WERI-Rb-1 (cell line): ENCODE results near the gene STX7.

Experiments used
- DNase-seq: peaks from one replicate; pipeline ENCODE4 v3.0.0-alpha.2; 2020
- H3K27ac ChIP-seq: fragments of 250-450 bp; sonication (Bioruptor Pico); 2 replicates; pipeline ENCODE4 v1.5.1; 2020; ENCODE audit warnings: mild to moderate bottlenecking, moderate library complexity
- H3K27me3 ChIP-seq: fragments of 250-450 bp; sonication (Bioruptor Pico); 2 replicates; pipeline ENCODE4 v1.5.1; 2021; ENCODE audit warnings: mild to moderate bottlenecking, low read depth, moderate library complexity; ENCODE audit not compliant: insufficient read depth, severe bottlenecking
- H3K36me3 ChIP-seq: fragments of 250-450 bp; sonication (Bioruptor Pico); 2 replicates; pipeline ENCODE4 v1.5.1; 2020; ENCODE audit warnings: mild to moderate bottlenecking, moderate library complexity
- H3K4me3 ChIP-seq: 2 replicates; pipeline ENCODE4 v1.5.1; 2011; ENCODE audit warnings: low read depth, mild to moderate bottlenecking, control low read depth, low read length
- H3K9me3 ChIP-seq: fragments of 250-450 bp; sonication (Bioruptor Pico); 2 replicates; pipeline ENCODE4 v1.5.1; 2021; ENCODE audit warnings: mild to moderate bottlenecking, moderate library complexity; ENCODE audit not compliant: severe bottlenecking
- TF ChIP-seq, protein P1 (sequence below): IDR thresholded peaks from 2 replicates; pipeline ENCODE4 v1.5.1; 2011; ENCODE audit warnings: low read depth, mild to moderate bottlenecking, control low read depth, inconsistent platforms, low read length

Gene STX7

DNA sequence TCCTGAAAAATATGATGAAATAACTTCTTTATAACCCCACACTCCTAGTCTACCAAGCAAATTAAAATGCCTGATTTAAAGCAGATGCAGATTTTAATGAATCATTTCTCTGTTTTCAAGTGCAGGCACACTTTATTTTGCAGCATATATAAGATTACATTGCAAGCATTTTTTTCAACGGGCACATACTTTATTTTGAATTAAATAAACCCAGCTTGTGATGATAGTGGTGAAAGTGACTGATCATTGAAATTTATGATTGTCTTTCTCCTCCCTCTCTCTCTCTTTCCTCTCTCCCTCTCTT, 99.5 kb downstream of the STX7 start:
- Histone ChIP-seq H3K27ac (no peak overlapping the region), H3K9me3 (no peaks in the 10 kb centered on the region), H3K4me3 (no peak overlapping the region), H3K36me3 (no peaks in the 10 kb centered on the region), H3K27me3 (peaks cover 72% of the 10 kb centered on the region)
- TF ChIP-seq, protein P1, sequence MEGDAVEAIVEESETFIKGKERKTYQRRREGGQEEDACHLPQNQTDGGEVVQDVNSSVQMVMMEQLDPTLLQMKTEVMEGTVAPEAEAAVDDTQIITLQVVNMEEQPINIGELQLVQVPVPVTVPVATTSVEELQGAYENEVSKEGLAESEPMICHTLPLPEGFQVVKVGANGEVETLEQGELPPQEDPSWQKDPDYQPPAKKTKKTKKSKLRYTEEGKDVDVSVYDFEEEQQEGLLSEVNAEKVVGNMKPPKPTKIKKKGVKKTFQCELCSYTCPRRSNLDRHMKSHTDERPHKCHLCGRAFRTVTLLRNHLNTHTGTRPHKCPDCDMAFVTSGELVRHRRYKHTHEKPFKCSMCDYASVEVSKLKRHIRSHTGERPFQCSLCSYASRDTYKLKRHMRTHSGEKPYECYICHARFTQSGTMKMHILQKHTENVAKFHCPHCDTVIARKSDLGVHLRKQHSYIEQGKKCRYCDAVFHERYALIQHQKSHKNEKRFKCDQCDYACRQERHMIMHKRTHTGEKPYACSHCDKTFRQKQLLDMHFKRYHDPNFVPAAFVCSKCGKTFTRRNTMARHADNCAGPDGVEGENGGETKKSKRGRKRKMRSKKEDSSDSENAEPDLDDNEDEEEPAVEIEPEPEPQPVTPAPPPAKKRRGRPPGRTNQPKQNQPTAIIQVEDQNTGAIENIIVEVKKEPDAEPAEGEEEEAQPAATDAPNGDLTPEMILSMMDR, result no peak
- no peak for DNase-seq

DNA sequence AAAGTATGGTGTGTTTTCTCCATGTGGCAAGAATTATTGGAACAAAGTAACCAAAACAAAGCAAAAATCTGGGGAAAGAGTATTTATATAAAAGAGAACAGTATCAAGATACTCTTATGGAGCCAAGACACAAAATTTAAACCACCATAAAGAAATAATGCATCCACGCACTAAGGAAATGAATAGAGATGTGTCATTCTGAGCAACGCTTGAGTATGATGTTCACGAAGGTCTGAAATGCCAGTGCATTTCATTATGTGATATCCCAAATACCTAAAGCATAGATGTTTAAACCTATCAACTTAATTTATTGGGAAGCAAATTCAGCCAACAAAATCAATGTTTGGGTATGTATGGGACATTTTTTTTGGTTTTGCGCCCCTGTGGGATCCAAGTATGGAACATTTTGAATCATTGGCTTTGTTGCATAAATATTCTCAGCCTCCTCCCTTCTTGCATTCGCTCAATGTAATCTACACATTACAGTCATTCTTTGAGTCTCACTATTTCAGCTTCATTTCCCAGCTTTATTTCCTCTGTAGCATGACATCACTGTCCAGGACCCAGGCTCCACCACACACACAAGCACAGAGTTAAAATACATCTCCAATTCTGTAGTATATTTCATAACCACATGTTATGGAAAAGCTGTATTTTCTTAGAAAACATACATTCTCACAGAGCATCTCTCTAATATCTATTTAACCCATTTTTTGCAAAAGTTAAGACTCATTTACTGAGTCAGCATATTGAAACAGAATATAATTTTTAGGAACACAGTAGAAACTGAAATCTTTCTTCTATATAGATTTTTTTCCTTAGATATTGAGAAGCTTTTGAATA, 100.0 kb downstream of the STX7 start:
- no peaks in the 10 kb centered on the region for H3K36me3 ChIP-seq
- no peak for DNase-seq
- H3K27me3 ChIP-seq, result peaks cover 66% of the 10 kb centered on the region
- no peak overlapping the region for H3K27ac ChIP-seq
- TF ChIP-seq, protein P1, result no peak
- no peaks in the 10 kb centered on the region for H3K9me3 ChIP-seq
- no peak overlapping the region for H3K4me3 ChIP-seq

DNA sequence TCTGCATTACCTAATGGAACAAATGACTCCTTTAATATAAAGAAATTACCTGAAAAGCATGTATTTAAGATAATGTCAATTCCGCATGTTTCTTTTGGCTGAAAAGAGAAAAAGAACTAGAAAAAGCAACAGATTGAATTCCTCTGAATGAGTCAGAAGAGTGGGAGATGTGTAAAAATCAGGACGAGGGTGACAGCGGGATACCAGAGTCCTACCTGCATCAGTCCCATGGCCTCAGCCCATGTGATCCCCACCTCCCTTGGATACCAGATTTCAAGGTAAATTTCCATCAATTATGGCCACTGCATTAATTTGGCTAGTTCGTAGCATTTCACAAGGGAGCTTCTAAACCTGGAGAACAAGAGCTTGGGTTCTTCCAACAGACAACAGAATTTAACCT, 101.6 kb downstream of the STX7 start:
- no peak for DNase-seq
- TF ChIP-seq, protein P1, result no peak
- Histone ChIP-seq H3K9me3 (no peaks in the 10 kb centered on the region), H3K27me3 (peaks cover 65% of the 10 kb centered on the region), H3K4me3 (no peak overlapping the region), H3K36me3 (no peaks in the 10 kb centered on the region), H3K27ac (no peak overlapping the region)

DNA sequence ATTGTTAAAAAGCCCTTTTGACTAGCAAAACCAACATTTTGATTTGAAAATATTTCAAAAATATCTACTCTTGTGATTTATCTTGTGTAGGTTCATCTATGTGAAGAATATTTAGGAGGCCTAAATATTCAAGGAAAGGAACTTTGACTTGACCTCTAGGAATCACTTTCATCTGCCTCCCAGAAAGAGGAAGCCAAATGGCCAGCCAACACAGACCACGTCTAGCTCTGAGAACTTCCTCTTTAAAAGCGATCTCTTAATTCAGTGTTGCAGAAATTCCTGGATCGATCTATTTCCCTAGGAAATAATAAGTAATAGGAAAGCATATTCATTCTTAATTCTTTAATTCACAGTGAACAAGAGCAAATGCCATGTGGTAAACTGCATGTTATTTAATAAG, 102.1 kb downstream of the STX7 start:
- Histone ChIP-seq H3K36me3 (no peaks in the 10 kb centered on the region), H3K27ac (no peak overlapping the region), H3K9me3 (no peaks in the 10 kb centered on the region), H3K27me3 (peaks cover 68% of the 10 kb centered on the region), H3K4me3 (no peak overlapping the region)
- TF ChIP-seq, protein P1, result no peak
- DNase-seq, result no peak

DNA sequence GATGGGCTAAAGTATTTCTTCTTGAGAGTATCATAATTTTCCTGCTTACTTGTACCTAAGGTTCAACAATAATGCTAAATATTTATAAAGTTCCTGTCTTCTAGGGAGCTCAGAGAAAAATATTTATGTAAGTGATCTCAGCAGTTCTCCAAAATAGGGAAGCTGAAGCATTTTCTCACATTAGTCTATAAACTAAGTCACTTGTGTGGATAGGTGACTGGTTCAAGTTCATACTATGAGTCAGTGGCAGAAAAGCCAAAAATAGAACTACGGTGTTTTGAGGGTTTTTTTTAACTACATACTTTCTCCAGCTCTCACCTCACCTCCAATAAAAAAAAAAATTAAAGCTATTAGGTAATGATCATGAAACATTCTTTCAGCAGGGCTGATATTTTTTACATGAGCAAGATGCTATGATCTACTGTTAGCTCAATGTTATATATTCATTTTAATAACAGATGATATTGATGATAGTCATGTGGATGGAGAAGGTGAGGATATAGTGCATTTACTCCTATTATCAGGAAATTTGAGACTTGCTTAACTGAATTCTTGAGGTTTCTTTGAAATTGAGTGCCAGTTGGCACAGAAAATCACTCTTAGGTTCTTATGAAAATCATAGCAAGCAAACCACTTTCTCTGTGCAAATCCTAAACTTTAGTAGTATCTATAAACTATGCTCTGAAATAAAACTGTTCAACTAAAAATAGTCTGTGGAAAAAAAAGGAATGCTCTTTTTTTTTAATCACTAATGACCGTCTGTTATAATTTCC, 107.6 kb downstream of the STX7 start:
- H3K27ac ChIP-seq, result no peak overlapping the region
- no peaks in the 10 kb centered on the region for H3K9me3 ChIP-seq
- TF ChIP-seq, protein P1, result no peak
- no peak for DNase-seq
- H3K27me3 ChIP-seq, result peaks cover 77% of the 10 kb centered on the region
- H3K36me3 ChIP-seq, result no peaks in the 10 kb centered on the region
- no peak overlapping the region for H3K4me3 ChIP-seq
